VCaP (cell line): ENCODE data around the gene DIABLO.

Experiments
- H3K27ac ChIP-seq: fragments of 450-650 bp; 2 replicates; pipeline ENCODE4 v1.5.1; 2017
- TF ChIP-seq, protein P1 (sequence below): fragments of 450-650 bp; conservative IDR thresholded peaks from 2 replicates; pipeline ENCODE4 v1.5.1; 2017; ENCODE audit warnings: mild to moderate bottlenecking, moderate library complexity

DIABLO gene

GRCh38 chr12:122250047-122250446 is 24.2 kb upstream of the DIABLO start:
- TF ChIP-seq, protein P1, sequence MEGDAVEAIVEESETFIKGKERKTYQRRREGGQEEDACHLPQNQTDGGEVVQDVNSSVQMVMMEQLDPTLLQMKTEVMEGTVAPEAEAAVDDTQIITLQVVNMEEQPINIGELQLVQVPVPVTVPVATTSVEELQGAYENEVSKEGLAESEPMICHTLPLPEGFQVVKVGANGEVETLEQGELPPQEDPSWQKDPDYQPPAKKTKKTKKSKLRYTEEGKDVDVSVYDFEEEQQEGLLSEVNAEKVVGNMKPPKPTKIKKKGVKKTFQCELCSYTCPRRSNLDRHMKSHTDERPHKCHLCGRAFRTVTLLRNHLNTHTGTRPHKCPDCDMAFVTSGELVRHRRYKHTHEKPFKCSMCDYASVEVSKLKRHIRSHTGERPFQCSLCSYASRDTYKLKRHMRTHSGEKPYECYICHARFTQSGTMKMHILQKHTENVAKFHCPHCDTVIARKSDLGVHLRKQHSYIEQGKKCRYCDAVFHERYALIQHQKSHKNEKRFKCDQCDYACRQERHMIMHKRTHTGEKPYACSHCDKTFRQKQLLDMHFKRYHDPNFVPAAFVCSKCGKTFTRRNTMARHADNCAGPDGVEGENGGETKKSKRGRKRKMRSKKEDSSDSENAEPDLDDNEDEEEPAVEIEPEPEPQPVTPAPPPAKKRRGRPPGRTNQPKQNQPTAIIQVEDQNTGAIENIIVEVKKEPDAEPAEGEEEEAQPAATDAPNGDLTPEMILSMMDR, result no peak
- no peak overlapping the region for H3K27ac ChIP-seq

- no peak overlapping the region for H3K27ac ChIP-seq
- TF ChIP-seq, protein P1, result no peak
Observed at GRCh38 chr12:122245553-122245952, 19.7 kb upstream of the DIABLO start.

GRCh38 chr12:122244565-122245371 is 18.9 kb upstream of the DIABLO start:
- TF ChIP-seq, protein P1, result no peak
- no peak overlapping the region for H3K27ac ChIP-seq

- no peak overlapping the region for H3K27ac ChIP-seq
- TF ChIP-seq, protein P1, result no peak
Observed at GRCh38 chr12:122243965-122244364, 18.1 kb upstream of the DIABLO start.

DNA sequence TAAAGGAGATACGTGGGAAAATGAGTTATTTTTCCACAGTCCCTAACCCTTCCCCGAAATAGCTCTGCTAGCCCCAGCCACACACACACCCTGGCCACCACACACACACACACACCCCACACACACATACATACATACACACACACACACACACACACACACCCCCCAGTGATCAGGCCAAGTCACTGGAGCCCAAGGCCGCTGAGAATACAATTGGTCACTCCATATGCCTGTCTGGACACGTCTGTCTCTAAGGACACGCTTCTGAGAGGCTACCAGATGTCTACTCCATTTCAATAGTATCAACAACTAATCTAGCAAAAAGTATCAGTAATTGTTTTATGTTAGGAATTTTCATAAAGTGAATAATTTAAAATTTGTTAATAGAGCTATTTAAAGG is 13.0 kb upstream of the DIABLO start:
- H3K27ac ChIP-seq, result no peak overlapping the region
- TF ChIP-seq, protein P1, result no peak

GRCh38 chr12:122235741-122236140 is 9.9 kb upstream of the DIABLO start:
- no peak overlapping the region for H3K27ac ChIP-seq
- TF ChIP-seq, protein P1, result no peak

- no peak overlapping the region for H3K27ac ChIP-seq
- TF ChIP-seq, protein P1, result no peak
Observed at GRCh38 chr12:122232691-122233090, 6.8 kb upstream of the DIABLO start.
